Sigmoid colon (tissue), 4 donors: ENCODE data around the gene MKNK2.

Experiments
- CTCF ChIP-seq, 4 experiments: fragments of 450-650 bp in 3 of 4; fragments of 200-600 bp in 1 of 4; IDR thresholded peaks; one replicate each; pipeline ENCODE4 v1.5.1; 2016 to 2019; ENCODE audit warnings: antibody characterized with exemption in 4 of 4, mild to moderate bottlenecking in 3 of 4, moderate library complexity in 2 of 4
- POLR2A ChIP-seq, 2 donors: fragments of 450-650 bp; IDR thresholded peaks; one replicate each; pipeline ENCODE4 v1.6.1; 2016; ENCODE audit warnings: antibody characterized with exemption in 2 of 2, mild to moderate bottlenecking in 2 of 2, moderate library complexity in 2 of 2
- POLR2AphosphoS5 ChIP-seq, 4 donors: sonication (generic); formaldehyde crosslinking; IDR thresholded peaks; one replicate each; pipeline ENCODE4 v1.6.1; 2017; ENCODE audit warnings: antibody characterized with exemption in 4 of 4

- no peak for TF ChIP-seq CTCF (IDR thresholded peaks at IDR 0.05)
- TF ChIP-seq POLR2AphosphoS5 (IDR thresholded peaks at IDR 0.05), result no peak
- no peak for TF ChIP-seq POLR2A (IDR thresholded peaks at IDR 0.05)
These were observed 12.8 kb upstream of the MKNK2 start for GRCh38 chr19:2063824-2064223.
